Tibial nerve (tissue), 4 donors: Measurements from ENCODE around the gene SNX25. TPM values are rescaled to one million over a fixed set of nuclear protein-coding genes. Genes with fewer than 3 reads are reported as not detected.
"Not testable (repeated sequence)": the region's sequence is repeated elsewhere in the genome, so short reads cannot be mapped to it uniquely, and the experiment has no call there.

Experiments
- DNase-seq, 2 donors: peaks; one replicate each; pipeline ENCODE4 v3.0.0-alpha.2; 2019; ENCODE audit warnings: low spot score in 2 of 2
- H3K27ac ChIP-seq, 4 donors: fragments of 200-600 bp; sonication (generic) in 3 of 4; one replicate each; pipeline ENCODE4 v1.5.1; 2017 to 2019; ENCODE audit warnings: mild to moderate bottlenecking in 1 of 4
- H3K27me3 ChIP-seq, 2 donors: fragments of 200-600 bp; sonication (generic) in 1 of 2; one replicate each; pipeline versions ENCODE4 v1.5.1 to v1.6.0; 2017 to 2019
- H3K36me3 ChIP-seq, 3 donors: fragments of 200-600 bp; sonication (generic); one replicate each; pipeline ENCODE4 v1.5.1; 2018 to 2019
- H3K4me1 ChIP-seq, 4 donors: fragments of 200-600 bp; sonication (generic) in 3 of 4; one replicate each; pipeline ENCODE4 v1.5.1; 2017 to 2019
- H3K4me3 ChIP-seq, 4 donors: fragments of 200-600 bp; sonication (generic) in 3 of 4; one replicate each; pipeline ENCODE4 v1.5.1; 2017 to 2019; ENCODE audit warnings: mild to moderate bottlenecking in 1 of 4, moderate library complexity in 1 of 4
- H3K9me3 ChIP-seq, 4 donors: fragments of 200-600 bp; sonication (generic) in 3 of 4; one replicate each; pipeline ENCODE4 v1.5.1; 2017 to 2019
- CTCF ChIP-seq, 5 experiments: fragments of 200-600 bp in 3 of 5; fragments of 450-650 bp in 2 of 5; sonication (generic) in 3 of 5; IDR thresholded peaks; one replicate each; pipeline ENCODE4 v1.5.1; 2016 to 2019; ENCODE audit warnings: antibody characterized with exemption in 5 of 5, mild to moderate bottlenecking in 3 of 5, moderate library complexity in 2 of 5
- EP300 ChIP-seq, 2 donors: sonication (generic); formaldehyde crosslinking; IDR thresholded peaks; one replicate each; pipeline ENCODE4 v1.6.1; 2017; ENCODE audit warnings: antibody characterized with exemption in 2 of 2, mild to moderate bottlenecking in 1 of 2
- POLR2A ChIP-seq, 2 donors: fragments of 450-650 bp; IDR thresholded peaks; one replicate each; pipeline ENCODE4 v1.6.1; 2017; ENCODE audit warnings: antibody characterized with exemption in 2 of 2, mild to moderate bottlenecking in 2 of 2, moderate library complexity in 2 of 2
- WGBS, 2 donors: methylation state at CpG; one replicate each; pipeline ENCODE4 v1.1.5; 2018; 5-methylcytosine and 5-hydroxymethylcytosine counted together
- total RNA-seq, 4 donors: library from RNA; depleted of rRNA; stranded (reverse); fragments of >200 nt; gene quantifications; one replicate each; pipeline ENCODE4 v1.1.0, GENCODE V29; 2016

The SNX25 gene
- total RNA-seq, 4 donors from 2014 or later = 17.7 to 29.4 (median 23.5) TPM

DNA sequence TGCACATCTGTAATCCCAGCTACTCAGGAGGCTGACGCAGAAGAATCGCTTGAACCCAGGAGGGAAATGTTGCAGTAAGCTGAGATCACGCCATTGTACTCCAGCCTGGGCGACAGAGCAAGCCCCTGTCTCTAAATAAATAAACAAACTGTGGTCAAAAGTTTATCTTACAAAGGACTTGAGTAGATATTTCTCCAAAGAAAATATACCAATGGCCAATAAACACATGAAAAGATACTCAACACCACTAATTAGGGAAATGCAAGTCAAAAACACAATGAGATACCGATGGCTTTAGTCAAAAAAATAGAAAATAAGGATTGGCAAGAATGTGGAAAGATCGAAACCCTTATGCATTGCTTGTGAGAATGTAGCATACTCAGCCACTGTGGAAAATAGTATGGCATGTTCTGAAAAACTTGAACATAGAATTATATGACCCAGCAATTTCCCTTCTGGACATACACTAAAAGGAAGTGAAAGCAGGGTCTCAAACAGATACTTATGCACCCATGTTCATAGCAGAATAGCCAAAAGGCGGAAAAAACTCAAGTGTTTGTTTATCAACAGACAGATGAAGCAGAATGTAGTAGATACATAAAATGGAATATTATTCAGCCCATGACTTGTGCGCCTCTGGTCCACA lies 3.6 kb upstream of the SNX25 start:
- 84 to 87% methylated on average over 8 of the region's 8 CpGs for WGBS, 2 donors
- TF ChIP-seq EP300 (IDR thresholded peaks at IDR 0.05) = no peak
- TF ChIP-seq POLR2A (IDR thresholded peaks at IDR 0.05) = no peak
- no peak for TF ChIP-seq CTCF (IDR thresholded peaks at IDR 0.05)
- peaks cover 0 to 39% (median 22%) of the 10 kb centered on the region in 4 donors for H3K4me1 ChIP-seq
- H3K36me3 ChIP-seq = no peaks in the 10 kb centered on the region
- DNase-seq = no peak
- H3K9me3 ChIP-seq = no peaks in the 10 kb centered on the region
- H3K27ac ChIP-seq = no peak overlapping the region
- H3K27me3 ChIP-seq = no peaks in the 10 kb centered on the region
- no peak overlapping the region for H3K4me3 ChIP-seq

DNA sequence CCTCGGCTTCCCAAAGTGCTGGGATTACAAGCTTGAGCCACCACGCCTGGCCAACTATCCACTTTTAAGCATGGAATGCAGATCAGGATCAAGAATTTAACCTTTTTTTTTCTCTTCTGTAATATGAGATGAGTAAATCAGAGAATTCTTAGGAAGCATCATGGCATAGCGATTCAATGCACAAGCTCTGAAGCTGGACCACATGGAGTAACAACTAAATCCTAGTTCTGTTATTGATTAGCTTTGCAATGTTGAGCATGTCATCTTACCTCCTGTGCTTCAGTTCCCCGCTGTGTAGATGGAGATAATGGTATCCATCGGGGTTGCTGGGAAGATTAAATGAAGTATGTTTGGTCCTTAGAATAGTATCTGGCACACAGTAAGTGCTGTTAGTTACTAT lies 1.9 kb upstream of the SNX25 start:
- Histone ChIP-seq H3K4me1 (peaks cover 0 to 42% (median 24%) of the 10 kb centered on the region in 4 donors), H3K9me3 (no peaks in the 10 kb centered on the region), H3K4me3 (no peak overlapping the region), H3K27ac (no peak overlapping the region), H3K36me3 (no peaks in the 10 kb centered on the region), H3K27me3 (no peaks in the 10 kb centered on the region)
- no peak for DNase-seq
- 93 to 96% methylated on average over 5 of the region's 5 CpGs for WGBS, 2 donors
- TF ChIP-seq EP300 (IDR thresholded peaks at IDR 0.05) = no peak
- TF ChIP-seq CTCF (IDR thresholded peaks at IDR 0.05) = no peak
- no peak for TF ChIP-seq POLR2A (IDR thresholded peaks at IDR 0.05)

- H3K27me3 ChIP-seq, DNase-seq, H3K9me3 ChIP-seq, H3K36me3 ChIP-seq: not testable (repeated sequence)
- peak in 1 of 5 experiments; percentile 11 for TF ChIP-seq CTCF (IDR thresholded peaks at IDR 0.05)
- WGBS, 2 donors = 0% methylated on average over 2 to 11 of the region's 39 CpGs
- peak overlapping the region; percentile 42 to 83 (median 67) for H3K4me3 ChIP-seq
- H3K27ac ChIP-seq = peak overlapping the region; percentile 72 to 89 (median 80)
- H3K4me1 ChIP-seq = peaks cover 0 to 29% (median 16%) of the 10 kb centered on the region in 4 donors
Measured at GRCh38 chr4:185209852-185210101, 379 bp downstream of the SNX25 start.

GRCh38 chr4:185210102-185210981 lies 944 bp downstream of the SNX25 start:
- H3K27ac ChIP-seq = peak overlapping the region; percentile 72 to 89 (median 80)
- peak in 1 of 2 donors; percentile 58 for TF ChIP-seq POLR2A (IDR thresholded peaks at IDR 0.05)
- TF ChIP-seq CTCF (IDR thresholded peaks at IDR 0.05) = no peak
- TF ChIP-seq EP300 (IDR thresholded peaks at IDR 0.05) = peak in 1 of 2 donors; percentile 59
- no peaks in the 10 kb centered on the region for H3K27me3 ChIP-seq
- DNase-seq = peak in 1 of 2 donors; percentile 37
- H3K4me1 ChIP-seq = peaks cover 0 to 26% (median 13%) of the 10 kb centered on the region in 4 donors
- peak overlapping the region; percentile 42 to 83 (median 67) for H3K4me3 ChIP-seq
- 1 to 2% methylated on average over 39 to 62 of the region's 84 CpGs for WGBS, 2 donors
- no peaks in the 10 kb centered on the region for H3K9me3 ChIP-seq
- H3K36me3 ChIP-seq = no peaks in the 10 kb centered on the region

GRCh38 chr4:185211035-185211434 lies 1.6 kb downstream of the SNX25 start:
- Histone ChIP-seq H3K4me1 (peaks cover 0 to 29% (median 17%) of the 10 kb centered on the region in 4 donors), H3K27me3 (no peaks in the 10 kb centered on the region), H3K4me3 (peak overlapping the region; percentile 42 to 83 (median 67)), H3K9me3 (no peaks in the 10 kb centered on the region), H3K27ac (peak overlapping the region; percentile 72 to 89 (median 80)), H3K36me3 (no peaks in the 10 kb centered on the region)
- TF ChIP-seq EP300 (IDR thresholded peaks at IDR 0.05) (no peak), POLR2A (IDR thresholded peaks at IDR 0.05) (no peak), CTCF (IDR thresholded peaks at IDR 0.05) (no peak)
- no peak for DNase-seq
- WGBS, 2 donors = 78 to 79% methylated on average over 5 of the region's 5 CpGs
